Breast epithelium (tissue), 3 donors: ENCODE results near the gene EIF4G3.
"Not testable (repeated sequence)": the region's sequence is repeated elsewhere in the genome, so short reads cannot be mapped to it uniquely, and the experiment has no call there.

Source experiments
- POLR2A ChIP-seq: fragments of 450-650 bp; IDR thresholded peaks from one replicate; pipeline ENCODE4 v1.6.1; 2016; ENCODE audit warnings: antibody characterized with exemption, mild to moderate bottlenecking, moderate library complexity
- POLR2AphosphoS5 ChIP-seq, 3 donors: sonication (generic); formaldehyde crosslinking; IDR thresholded peaks; one replicate each; pipeline ENCODE4 v1.6.1; 2017; ENCODE audit warnings: antibody characterized with exemption in 3 of 3
- TF ChIP-seq, protein P1 (sequence below), 3 donors: fragments of 450-650 bp; IDR thresholded peaks; one replicate each; pipeline ENCODE4 v1.5.1; 2016 to 2017; ENCODE audit warnings: antibody characterized with exemption in 3 of 3, mild to moderate bottlenecking in 3 of 3, moderate library complexity in 3 of 3

DNA sequence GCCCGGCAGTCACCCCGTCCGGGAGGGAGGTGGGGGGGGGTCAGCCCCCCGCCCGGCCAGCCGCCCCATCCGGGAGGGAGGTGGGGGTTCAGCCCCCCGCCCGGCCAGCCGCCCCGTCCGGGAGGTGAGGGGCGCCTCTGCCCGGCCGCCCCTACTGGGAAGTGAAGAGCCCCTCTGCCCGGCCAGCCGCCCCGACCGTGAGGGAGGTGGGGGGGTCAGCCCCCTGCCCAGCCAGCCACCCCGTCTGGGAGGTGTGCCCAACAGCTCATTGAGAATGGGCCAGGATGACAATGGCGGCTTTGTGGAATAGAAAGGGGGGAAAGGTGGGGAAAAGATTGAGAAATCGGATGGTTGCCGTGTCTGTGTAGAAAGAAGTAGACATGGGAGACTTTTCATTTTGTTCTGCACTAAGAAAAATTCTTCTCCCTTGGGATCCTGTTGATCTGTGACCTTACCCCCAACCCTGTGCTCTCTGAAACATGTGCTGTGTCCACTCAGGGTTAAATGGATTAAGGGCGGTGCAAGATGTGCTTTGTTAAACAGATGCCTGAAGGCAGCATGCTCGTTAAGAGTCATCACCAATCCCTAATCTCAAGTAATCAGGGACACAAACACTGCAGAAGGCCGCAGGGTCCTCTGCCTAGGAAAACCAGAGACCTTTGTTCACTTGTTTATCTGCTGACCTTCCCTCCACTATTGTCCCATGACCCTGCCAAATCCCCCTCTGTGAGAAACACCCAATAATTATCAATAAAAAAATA is 152.4 kb downstream of the EIF4G3 start:
- not testable (repeated sequence) for TF ChIP-seq POLR2A; POLR2AphosphoS5 (IDR thresholded peaks at IDR 0.05)
- TF ChIP-seq, protein P1, sequence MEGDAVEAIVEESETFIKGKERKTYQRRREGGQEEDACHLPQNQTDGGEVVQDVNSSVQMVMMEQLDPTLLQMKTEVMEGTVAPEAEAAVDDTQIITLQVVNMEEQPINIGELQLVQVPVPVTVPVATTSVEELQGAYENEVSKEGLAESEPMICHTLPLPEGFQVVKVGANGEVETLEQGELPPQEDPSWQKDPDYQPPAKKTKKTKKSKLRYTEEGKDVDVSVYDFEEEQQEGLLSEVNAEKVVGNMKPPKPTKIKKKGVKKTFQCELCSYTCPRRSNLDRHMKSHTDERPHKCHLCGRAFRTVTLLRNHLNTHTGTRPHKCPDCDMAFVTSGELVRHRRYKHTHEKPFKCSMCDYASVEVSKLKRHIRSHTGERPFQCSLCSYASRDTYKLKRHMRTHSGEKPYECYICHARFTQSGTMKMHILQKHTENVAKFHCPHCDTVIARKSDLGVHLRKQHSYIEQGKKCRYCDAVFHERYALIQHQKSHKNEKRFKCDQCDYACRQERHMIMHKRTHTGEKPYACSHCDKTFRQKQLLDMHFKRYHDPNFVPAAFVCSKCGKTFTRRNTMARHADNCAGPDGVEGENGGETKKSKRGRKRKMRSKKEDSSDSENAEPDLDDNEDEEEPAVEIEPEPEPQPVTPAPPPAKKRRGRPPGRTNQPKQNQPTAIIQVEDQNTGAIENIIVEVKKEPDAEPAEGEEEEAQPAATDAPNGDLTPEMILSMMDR (IDR thresholded peaks at IDR 0.05): not testable (repeated sequence)
